Progenitor cell of endocrine pancreas (in vitro differentiated cells): ENCODE results near the gene FLT3LG. TPM values are rescaled to one million over a fixed set of nuclear protein-coding genes. Genes with fewer than 3 reads are reported as not detected.

Experiments
- DNase-seq: peaks from one replicate; pipeline ENCODE4 v3.0.0; 2021; ENCODE audit warnings: low spot score; ENCODE audit not compliant: unreplicated experiment
- H3K27ac Mint-ChIP-seq: 2 replicates; pipeline ENCODE4 v1.8.0; 2021; ENCODE audit warnings: mild to moderate bottlenecking, moderate library complexity, mixed read lengths
- H3K27me3 Mint-ChIP-seq: 2 replicates; pipeline ENCODE4 v1.8.0; 2021; ENCODE audit warnings: mixed read lengths
- H3K36me3 Mint-ChIP-seq: 2 replicates; pipeline ENCODE4 v1.8.0; 2022; ENCODE audit warnings: mixed read lengths; ENCODE audit not compliant: insufficient read depth
- H3K4me1 Mint-ChIP-seq: 2 replicates; pipeline ENCODE4 v1.8.0; 2021; ENCODE audit warnings: low read depth, mixed read lengths
- H3K4me3 Mint-ChIP-seq: 2 replicates; pipeline ENCODE4 v1.8.0; 2021; ENCODE audit warnings: low read depth, mild to moderate bottlenecking, moderate library complexity, mixed read lengths
- H3K9me3 Mint-ChIP-seq: 2 replicates; pipeline ENCODE4 v1.8.0; 2021; ENCODE audit warnings: low read depth, mixed read lengths
- CTCF ChIP-seq: fragments of 200-600 bp; sonication (generic); IDR thresholded peaks from one replicate; pipeline ENCODE4 v1.5.0; 2021; ENCODE audit warnings: antibody characterized with exemption, mild to moderate bottlenecking; ENCODE audit not compliant: unreplicated experiment
- total RNA-seq: library from RNA; stranded (reverse); gene quantifications from 2 replicates; pipeline ENCODE4 v1.2.1, GENCODE V29; 2021

FLT3LG gene
- total RNA-seq, 1 donor from 2014 or later, result 0.96 TPM

- Mint-ChIP-seq H3K9me3 (no peaks in the 10 kb centered on the region), H3K27ac (no peak overlapping the region), H3K4me1 (peaks cover 4% of the 10 kb centered on the region), H3K36me3 (no peaks in the 10 kb centered on the region), H3K4me3 (no peak overlapping the region), H3K27me3 (peaks cover 18% of the 10 kb centered on the region)
- no peak for DNase-seq
- TF ChIP-seq CTCF, result no peak
Measured at GRCh38 chr19:49474542-49474924, 518 bp downstream of the FLT3LG start.

GRCh38 chr19:49475191-49475917 is 1.3 kb downstream of the FLT3LG start:
- no peak for DNase-seq
- H3K27ac Mint-ChIP-seq, result no peak overlapping the region
- peaks cover 18% of the 10 kb centered on the region for H3K27me3 Mint-ChIP-seq
- H3K9me3 Mint-ChIP-seq, result no peaks in the 10 kb centered on the region
- H3K4me1 Mint-ChIP-seq, result peaks cover 4% of the 10 kb centered on the region
- TF ChIP-seq CTCF, result no peak
- H3K36me3 Mint-ChIP-seq, result no peaks in the 10 kb centered on the region
- no peak overlapping the region for H3K4me3 Mint-ChIP-seq

GRCh38 chr19:49475995-49476880 is 2.2 kb downstream of the FLT3LG start:
- H3K27me3 Mint-ChIP-seq, result peaks cover 18% of the 10 kb centered on the region
- peak overlapping the region; percentile 84 for H3K27ac Mint-ChIP-seq
- no peaks in the 10 kb centered on the region for H3K9me3 Mint-ChIP-seq
- no peak overlapping the region for H3K4me3 Mint-ChIP-seq
- peak; percentile 77 for DNase-seq
- peaks cover 4% of the 10 kb centered on the region for H3K4me1 Mint-ChIP-seq
- TF ChIP-seq CTCF, result peak; percentile 70
- H3K36me3 Mint-ChIP-seq, result no peaks in the 10 kb centered on the region

- peaks cover 4% of the 10 kb centered on the region for H3K4me1 Mint-ChIP-seq
- H3K27ac Mint-ChIP-seq, result no peak overlapping the region
- H3K36me3 Mint-ChIP-seq, result no peaks in the 10 kb centered on the region
- H3K4me3 Mint-ChIP-seq, result no peak overlapping the region
- no peak for TF ChIP-seq CTCF
- no peak for DNase-seq
- peaks cover 13% of the 10 kb centered on the region for H3K27me3 Mint-ChIP-seq
- H3K9me3 Mint-ChIP-seq, result no peaks in the 10 kb centered on the region
Measured at GRCh38 chr19:49479975-49480628, 6.1 kb downstream of the FLT3LG start.

- no peaks in the 10 kb centered on the region for H3K9me3 Mint-ChIP-seq
- H3K36me3 Mint-ChIP-seq, result no peaks in the 10 kb centered on the region
- no peak overlapping the region for H3K4me3 Mint-ChIP-seq
- peak overlapping the region; percentile 87 for H3K27ac Mint-ChIP-seq
- TF ChIP-seq CTCF, result no peak
- peaks cover 4% of the 10 kb centered on the region for H3K4me1 Mint-ChIP-seq
- H3K27me3 Mint-ChIP-seq, result peaks cover 3% of the 10 kb centered on the region
- DNase-seq, result no peak
Measured at GRCh38 chr19:49481020-49481683, 7.1 kb downstream of the FLT3LG start.
